ENCODE data around the gene RTP3.

- TF ChIP-seq FOXM1 (IDR thresholded peaks at IDR 0.05; ENCODE audit: borderline replicate concordance, low read depth) (no peak), REST (IDR thresholded peaks at IDR 0.05; ENCODE audit: low read depth) (no peak), MAX (IDR thresholded peaks at IDR 0.05) (no peak), ZBTB7A (IDR thresholded peaks at IDR 0.05; ENCODE audit: low read depth) (no peak), RAD21 (IDR thresholded peaks at IDR 0.05; ENCODE audit: low read depth) (no peak), TAF1 (IDR thresholded peaks at IDR 0.05; ENCODE audit: low read depth) (no peak), CEBPB (IDR thresholded peaks at IDR 0.05) (no peak), TCF12 (IDR thresholded peaks at IDR 0.05; ENCODE audit: low read depth) (no peak), USF1 (IDR thresholded peaks at IDR 0.05) (no peak), EP300 (IDR thresholded peaks at IDR 0.05; ENCODE audit: borderline replicate concordance) (no peak), EGR1 (IDR thresholded peaks at IDR 0.05) (no peak), YY1 (IDR thresholded peaks at IDR 0.05; ENCODE audit: low read depth) (no peak)
Observed at GRCh38 chr3:46462511-46462910, 35.3 kb upstream of the RTP3 start.
